SK-N-SH (cell line): ENCODE data around the gene HEG1.

Experiments
- CTCF ChIP-seq: fragments of 200-600 bp; sonication (generic); IDR thresholded peaks from 2 replicates; pipeline ENCODE4 v1.6.1; 2017; ENCODE audit warnings: antibody characterized with exemption, mild to moderate bottlenecking, moderate library complexity
- EP300 ChIP-seq, 2 experiments: IDR thresholded peaks; 2 replicates each; pipeline versions ENCODE4 v1.4.0 to v1.6.1; 2012; ENCODE audit warnings: borderline replicate concordance in 1 of 2, low read depth in 1 of 2, low read length in 1 of 2
- FOXJ3 ChIP-seq: sonication (generic); formaldehyde crosslinking; IDR thresholded peaks from 2 replicates; pipeline ENCODE4 v1.5.1; 2020; ENCODE audit warnings: mild to moderate bottlenecking, missing genetic modification reagents
- IRF3 ChIP-seq: fragments of 150-350 bp; IDR thresholded peaks from 2 replicates; pipeline ENCODE4 v1.6.1; 2016; ENCODE audit warnings: mild to moderate bottlenecking, low read depth, low read length
- MAX ChIP-seq: IDR thresholded peaks from 2 replicates; pipeline ENCODE4 v1.4.0; 2012; ENCODE audit warnings: low read depth
- RAD21 ChIP-seq: IDR thresholded peaks from 2 replicates; pipeline ENCODE4 v1.6.1; 2012; ENCODE audit warnings: mild to moderate bottlenecking, low read length
- RFX5 ChIP-seq: IDR thresholded peaks from 2 replicates; pipeline ENCODE4 v1.6.1; 2012; ENCODE audit warnings: mild to moderate bottlenecking, improper control_type of control experiment, low read length
- TAF1 ChIP-seq: IDR thresholded peaks from 2 replicates; pipeline ENCODE4 v1.6.1; 2012; ENCODE audit warnings: low read depth, mild to moderate bottlenecking, low read length, moderate library complexity, borderline replicate concordance
- USF1 ChIP-seq: IDR thresholded peaks from 2 replicates; pipeline ENCODE4 v1.4.0; 2012; ENCODE audit warnings: low read depth, borderline replicate concordance
- USF2 ChIP-seq: fragments of 150-350 bp; IDR thresholded peaks from 2 replicates; pipeline ENCODE4 v1.6.1; 2017; ENCODE audit warnings: antibody characterized with exemption, low read length, low read depth, borderline replicate concordance

GRCh38 chr3:125014570-125015179, 41.1 kb downstream of the HEG1 start:
- no peak for TF ChIP-seq USF1
- no peak for TF ChIP-seq EP300 (IDR thresholded peaks at IDR 0.05; ENCODE audit: borderline replicate concordance in 1 of 2, low read depth in 1 of 2, low read length in 1 of 2)
- TF ChIP-seq RFX5, result no peak
- TF ChIP-seq CTCF, result no peak
- TF ChIP-seq MAX, result no peak
- TF ChIP-seq TAF1, result no peak
- no peak for TF ChIP-seq RAD21
- no peak for TF ChIP-seq IRF3
- no peak for TF ChIP-seq FOXJ3
- no peak for TF ChIP-seq USF2
